ENCODE data around the gene TCF4.

DNA sequence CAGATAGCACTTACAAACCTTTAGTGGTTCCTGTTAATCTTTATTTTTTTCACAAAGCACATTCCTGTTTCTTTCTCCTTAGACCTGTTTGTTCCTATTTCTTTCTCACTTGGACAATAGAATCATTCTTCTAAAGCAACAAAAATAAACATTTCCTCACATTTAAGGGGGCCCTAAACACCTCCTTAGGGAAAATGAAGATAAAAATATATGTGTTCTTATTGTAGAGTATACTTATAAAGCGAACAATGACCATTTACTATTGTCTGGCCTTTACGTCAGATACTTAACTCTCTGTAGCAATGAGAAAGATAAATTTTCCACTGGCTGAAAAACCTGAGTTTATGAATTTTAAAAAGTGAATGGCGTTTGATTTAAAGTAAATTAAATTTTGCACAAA lies 234.6 kb downstream of the TCF4 start:
- no peak for TF ChIP-seq BHLHE40 (IDR thresholded peaks at IDR 0.05; ENCODE audit: borderline replicate concordance)
- TF ChIP-seq FOXK2 (IDR thresholded peaks at IDR 0.05): no peak
- no peak for TF ChIP-seq LEF1 (IDR thresholded peaks at IDR 0.05; ENCODE audit: borderline replicate concordance)

All from HEK293T (cell line).